ENCODE results near the gene SMIM3.
A peak's percentile ranks its signal among the peaks of the same experiment; 100 is the strongest.
"Not testable (repeated sequence)": the region's sequence is repeated elsewhere in the genome, so short reads cannot be mapped to it uniquely, and the experiment has no call there.

SMIM3 gene, protein sequence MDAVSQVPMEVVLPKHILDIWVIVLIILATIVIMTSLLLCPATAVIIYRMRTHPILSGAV

GRCh38 chr5:150778517-150779396, at the start of gene SMIM3:
SMIM3 (plus strand) TSS chr5:150778757; CDS start chr5:150795441, 16,684 bp downstream.
- peak; percentile 57 for DNase-seq (ENCODE audit: low read depth)

GRCh38 chr5:150729859-150730258, 48.7 kb upstream of the SMIM3 start:
- DNase-seq (ENCODE audit: low read depth), result no peak

- no peak for DNase-seq (ENCODE audit: low read depth)
Observed at GRCh38 chr5:150731669-150732242, 46.8 kb upstream of the SMIM3 start.

DNA sequence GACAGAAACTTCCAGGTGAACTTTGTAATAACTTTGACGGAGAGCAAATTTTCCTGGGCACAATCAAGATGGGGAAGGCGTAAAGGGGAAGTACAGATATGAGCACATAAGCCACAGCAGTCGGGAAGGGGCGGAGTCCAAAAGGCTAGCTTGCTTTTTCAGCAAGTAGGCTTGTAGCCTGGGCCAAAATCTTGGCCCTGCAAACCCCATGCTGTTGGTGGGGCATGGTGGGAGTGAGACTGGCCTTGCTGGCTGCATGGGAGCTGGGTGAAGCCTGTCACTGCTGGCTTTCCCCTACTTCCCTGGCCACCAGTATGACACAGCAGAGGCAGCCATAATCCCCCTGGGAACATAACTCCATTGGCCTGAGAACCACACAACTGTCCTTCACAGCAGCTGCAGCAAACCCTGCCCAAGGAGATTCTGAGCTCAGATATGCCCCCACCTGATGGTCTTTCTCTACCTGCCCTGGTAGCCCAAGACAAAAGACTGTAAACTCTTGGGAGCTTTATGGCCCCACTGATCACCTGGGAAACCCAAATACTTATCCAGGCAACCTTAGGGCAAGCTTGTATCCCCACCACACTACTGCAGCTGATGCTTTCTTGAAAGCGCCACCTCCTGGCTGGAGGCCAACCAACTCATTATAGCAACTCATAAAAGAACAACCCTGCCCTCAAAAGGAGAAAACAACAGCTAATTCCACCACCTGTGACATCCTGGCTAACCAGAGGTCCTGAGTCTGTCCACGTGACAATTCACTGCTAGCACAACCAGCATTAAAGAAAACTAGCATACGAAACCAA, 43.8 kb upstream of the SMIM3 start:
- DNase-seq (ENCODE audit: low read depth), result no peak

DNA sequence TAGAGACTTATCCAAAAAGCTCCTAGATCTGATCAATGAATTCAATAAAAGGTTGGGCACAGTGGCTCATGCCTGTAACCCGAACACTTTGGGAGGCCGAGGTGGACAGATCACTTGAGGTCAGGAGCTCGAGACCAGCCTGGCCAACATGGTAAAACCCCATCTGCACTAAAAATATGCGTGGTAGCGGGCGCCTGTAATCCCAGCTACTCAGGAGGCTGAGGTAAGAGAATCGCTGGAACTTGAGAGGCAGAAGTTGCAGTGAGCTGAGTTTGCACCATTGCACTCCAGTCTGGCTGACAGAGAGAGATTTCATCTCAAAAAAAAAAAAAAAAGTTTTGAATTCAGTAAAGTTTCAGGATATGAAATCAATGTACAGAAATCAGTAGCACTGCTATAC, 39.7 kb upstream of the SMIM3 start:
- no peak for DNase-seq (ENCODE audit: low read depth)

- DNase-seq (ENCODE audit: low read depth), result no peak
Observed at GRCh38 chr5:150740992-150741391, 37.6 kb upstream of the SMIM3 start.

DNA sequence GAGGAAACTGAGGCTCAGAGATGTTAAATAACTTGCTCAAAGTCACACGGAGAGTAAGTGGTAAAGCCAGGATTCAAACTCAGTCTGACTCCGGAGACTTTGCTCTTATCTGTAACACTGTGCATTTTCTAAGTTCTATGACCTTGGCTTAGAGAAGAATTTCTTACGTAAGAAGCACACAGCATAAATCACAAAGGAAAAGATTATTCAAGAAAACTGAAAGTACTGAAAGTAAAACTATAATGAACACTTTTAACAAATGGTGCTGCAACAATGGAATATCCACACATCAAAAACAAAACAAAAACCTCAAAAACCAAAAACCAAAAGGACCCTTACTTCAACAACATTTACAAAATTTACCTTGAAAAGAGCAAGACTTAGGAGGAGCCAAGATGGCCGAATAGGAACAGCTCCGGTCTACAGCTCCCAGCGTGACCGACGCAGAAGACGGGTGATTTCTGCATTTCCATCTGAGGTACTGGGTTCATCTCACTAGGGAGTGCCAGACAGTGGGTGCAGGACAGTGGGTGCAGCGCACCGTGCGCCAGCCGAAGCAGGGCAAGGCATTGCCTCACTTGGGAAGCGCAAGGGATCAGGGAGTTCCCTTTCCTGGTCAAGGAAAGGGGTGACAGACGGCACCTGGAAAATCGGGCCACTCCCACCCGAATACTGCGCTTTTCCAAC, 36.0 kb upstream of the SMIM3 start:
- not testable (repeated sequence) for DNase-seq (ENCODE audit: low read depth)

DNA sequence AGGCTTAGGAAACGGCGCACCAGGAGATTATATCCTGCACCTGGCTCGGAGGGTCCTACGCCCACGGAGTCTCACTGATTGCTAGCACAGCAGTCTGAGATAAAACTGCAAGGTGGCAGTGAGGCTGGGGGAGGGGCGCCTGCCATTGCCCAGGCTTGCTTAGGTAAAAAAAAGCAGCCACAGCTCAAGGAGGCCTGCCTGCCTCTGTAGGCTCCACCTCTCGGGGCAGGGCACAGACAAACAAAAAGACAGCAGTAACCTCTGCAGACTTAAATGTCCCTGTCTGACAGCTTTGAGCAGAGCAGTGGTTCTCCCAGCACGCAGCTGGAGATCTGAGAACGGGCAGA, 35.4 kb upstream of the SMIM3 start:
- not testable (repeated sequence) for DNase-seq (ENCODE audit: low read depth)

GRCh38 chr5:150750469-150750868, 28.1 kb upstream of the SMIM3 start:
- no peak for DNase-seq (ENCODE audit: low read depth)

GRCh38 chr5:150751096-150751891, 27.3 kb upstream of the SMIM3 start:
- DNase-seq (ENCODE audit: low read depth), result no peak

DNA sequence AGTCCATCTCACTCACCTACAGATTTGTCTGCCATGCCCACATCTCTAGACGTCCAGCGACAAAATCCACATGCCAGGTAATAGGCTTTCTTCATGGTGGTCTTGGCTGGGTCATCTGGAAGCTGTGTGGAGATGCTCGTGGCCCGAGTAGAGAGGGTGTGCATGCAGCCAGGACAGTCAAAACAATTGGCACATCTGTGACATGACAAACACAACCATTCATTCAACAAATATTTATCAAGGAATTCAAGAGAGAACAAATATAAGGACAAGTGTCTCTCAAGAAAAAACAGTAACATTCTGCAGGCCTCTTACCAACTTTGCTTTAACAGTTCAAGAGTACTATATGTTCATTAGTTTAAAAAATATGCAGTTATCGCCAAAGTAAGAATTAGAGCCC, 25.1 kb upstream of the SMIM3 start:
- DNase-seq (ENCODE audit: low read depth), result no peak

DNA sequence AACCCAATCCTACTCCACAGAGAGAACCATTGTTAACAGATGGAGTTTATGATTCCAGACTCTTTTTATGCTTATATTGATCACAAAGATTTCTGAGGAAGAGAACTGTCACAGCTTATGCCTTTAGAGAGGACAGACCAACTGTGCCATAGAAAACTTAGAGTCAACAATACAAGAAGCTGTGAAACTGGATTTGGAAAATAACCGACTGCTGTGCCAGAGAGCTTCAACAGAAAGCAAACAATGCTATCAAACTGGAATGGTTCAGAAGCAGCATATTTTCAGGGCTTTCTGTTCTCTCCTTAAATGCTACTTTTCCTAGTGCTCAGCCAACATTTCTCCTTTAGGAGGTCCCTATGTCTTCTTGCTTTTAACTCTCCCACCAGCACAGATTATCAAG, 24.7 kb upstream of the SMIM3 start:
- no peak for DNase-seq (ENCODE audit: low read depth)

- DNase-seq (ENCODE audit: low read depth), result no peak
Observed at GRCh38 chr5:150757087-150757649, 21.4 kb upstream of the SMIM3 start.

DNA sequence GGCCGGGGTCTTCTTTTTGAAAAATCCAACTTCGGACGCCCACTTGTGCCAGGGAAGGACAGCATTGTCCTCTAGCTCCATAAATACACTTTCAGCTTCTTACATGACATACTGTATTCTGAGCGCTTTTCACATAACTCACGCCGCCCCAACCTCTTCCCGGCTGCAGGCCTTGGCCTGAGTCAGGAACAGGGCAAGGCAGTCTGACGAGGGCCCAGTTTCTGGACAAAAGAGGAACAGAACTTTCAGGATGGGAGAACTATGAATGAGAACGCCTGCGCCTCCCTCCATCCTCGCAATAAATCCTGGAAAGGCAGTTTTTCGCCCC, 20.4 kb upstream of the SMIM3 start:
- DNase-seq (ENCODE audit: low read depth), result no peak

DNA sequence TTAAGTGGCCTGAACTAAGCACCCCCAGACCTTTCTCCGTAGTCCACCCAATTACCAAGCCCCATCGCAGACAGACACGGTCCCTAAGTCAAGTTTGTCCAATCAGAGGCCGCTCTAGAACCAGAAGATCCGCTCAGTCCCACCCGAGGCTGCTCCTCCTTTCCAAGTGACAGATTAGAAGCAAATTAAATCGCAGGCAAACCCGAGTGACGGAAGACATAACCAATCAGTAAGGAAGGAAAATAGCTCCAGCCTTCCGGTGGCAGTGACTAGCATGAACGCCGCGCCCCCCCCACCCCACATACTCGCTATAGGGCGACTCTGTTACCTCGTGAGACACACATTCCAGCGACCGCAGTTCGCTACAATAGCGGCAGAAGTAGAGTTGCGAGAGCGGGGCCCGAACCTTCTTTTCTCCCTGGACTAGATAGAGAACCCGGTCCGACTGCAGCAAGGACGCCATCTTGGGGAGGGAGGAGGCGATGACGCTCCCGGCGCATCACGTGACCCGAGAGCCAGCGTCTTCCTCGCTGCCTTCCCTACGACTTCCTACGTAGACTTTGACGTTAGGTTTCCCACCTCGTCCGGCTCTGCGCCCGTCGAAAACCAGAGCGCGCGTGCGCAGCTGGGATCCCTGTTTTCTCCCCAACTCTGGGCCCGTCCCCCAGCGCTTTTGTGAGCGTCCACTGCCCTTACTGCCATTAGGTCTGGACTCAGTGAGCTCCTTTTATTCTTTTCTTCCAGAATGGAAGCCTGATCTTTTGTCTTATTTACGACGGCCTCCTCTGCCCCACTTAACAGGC, 19.8 kb upstream of the SMIM3 start, which contains the start of gene DCTN4:
TSS of gene DCTN4 (minus strand) at position 487 of the 803 bp plus-strand sequence. CDS start at position 463, 24 bp downstream.
- peak; percentile 88 for DNase-seq (ENCODE audit: low read depth)

DNA sequence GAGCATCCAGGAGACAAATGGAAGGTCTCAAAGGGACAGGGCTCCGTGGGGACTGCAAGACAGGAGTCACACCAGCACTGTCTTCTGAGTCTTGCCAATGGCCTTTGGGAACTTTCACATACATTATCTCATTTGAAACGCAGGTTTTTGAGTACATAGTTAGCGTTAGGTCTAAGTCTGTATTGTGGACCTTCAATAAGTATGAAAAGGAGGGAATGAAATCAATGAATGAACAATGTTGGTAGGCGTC, 19.3 kb upstream of the SMIM3 start:
- no peak for DNase-seq (ENCODE audit: low read depth)

DNA sequence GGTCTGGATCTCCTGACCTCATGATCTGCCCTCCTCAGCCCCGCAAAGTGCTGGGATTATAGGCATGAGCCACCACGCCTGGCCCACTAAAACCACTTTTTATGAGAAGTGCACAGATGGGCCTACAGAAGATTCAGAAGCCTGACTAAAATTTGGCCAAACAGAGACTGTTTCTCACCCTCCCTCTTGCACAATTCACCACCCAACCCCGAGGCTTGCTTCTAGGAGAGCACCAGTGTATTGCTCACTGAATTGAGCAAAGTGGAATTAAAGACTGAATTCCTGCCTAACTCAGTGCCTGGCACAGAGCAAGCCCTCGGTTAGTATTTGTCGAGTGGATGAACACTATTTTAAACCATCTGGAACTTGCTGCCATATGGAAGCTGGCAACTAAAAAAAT, 16.3 kb upstream of the SMIM3 start:
- DNase-seq (ENCODE audit: low read depth), result no peak

DNA sequence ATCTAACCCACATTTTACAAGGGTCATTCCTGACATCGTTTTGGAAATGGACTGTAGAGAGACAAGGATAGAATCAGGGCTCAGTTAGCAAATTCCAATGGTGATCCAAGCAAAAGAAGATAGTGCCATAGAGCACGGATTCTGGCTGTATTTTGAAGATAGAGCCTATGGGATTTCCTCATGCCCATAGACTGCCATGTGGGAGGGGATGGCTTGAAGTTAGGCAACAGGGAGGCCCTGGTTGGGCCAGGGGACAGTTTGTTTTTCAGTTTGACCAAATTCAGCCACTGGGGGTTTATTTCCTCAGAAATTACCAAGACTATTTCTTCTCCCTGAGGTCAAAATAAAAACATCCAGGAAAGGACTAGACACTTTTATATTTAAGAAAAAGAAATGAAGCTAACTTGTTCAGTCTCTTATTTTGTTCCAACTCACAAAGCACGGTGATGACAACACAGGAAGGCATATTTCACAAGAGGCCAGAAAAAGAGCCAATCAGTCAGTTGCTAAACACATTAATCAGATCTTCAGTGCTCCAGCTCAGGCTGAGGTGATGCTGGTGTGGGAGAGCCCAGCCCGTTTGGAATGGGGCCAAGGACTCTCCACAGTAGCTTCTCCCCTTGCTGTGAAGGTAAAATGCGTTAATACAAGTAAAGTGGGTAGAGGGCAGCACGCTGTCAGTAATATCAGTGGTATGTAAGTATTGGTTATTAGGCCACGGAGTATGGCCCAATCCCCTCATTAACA, 15.4 kb upstream of the SMIM3 start:
- DNase-seq (ENCODE audit: low read depth), result no peak

DNA sequence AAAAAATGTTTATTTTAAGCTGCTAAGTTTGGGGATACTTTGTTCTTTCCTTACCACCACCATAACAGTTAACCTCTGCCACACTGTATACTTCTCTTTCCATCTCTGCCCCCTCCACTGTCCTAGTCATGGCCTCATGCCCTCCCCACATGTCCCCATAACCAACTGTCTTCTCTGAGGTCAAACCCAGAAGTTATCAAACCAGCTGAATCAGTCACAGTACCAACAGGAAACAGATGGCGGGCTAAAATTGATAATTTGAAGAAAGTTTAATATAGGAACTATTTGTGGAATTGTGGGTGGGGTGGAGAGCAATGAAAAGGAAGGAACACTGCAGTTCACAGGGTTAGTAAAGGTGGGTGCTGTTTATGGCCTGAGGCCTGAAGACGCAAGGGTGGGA, 14.0 kb upstream of the SMIM3 start:
- no peak for DNase-seq (ENCODE audit: low read depth)

Measured in activated T-helper 9 cell treated with anti-CD3 and anti-CD28 coated beads, Interleukin-2, amount 50 U/mL, for 16 hours (primary cell).